Loucy (cell line): ENCODE measurements around the gene FXYD7.

Experiments used
- H2AFZ ChIP-seq: fragments of 200-600 bp; sonication (generic); 2 replicates; pipeline ENCODE4 v1.6.0; 2016; ENCODE audit warnings: antibody characterized with exemption, mild to moderate bottlenecking, low read length, moderate library complexity
- H3F3A ChIP-seq: fragments of 200-600 bp; 2 replicates; pipeline ENCODE4 v1.6.0; 2016; ENCODE audit warnings: antibody characterized with exemption, low read depth, mild to moderate bottlenecking
- H3K27me3 ChIP-seq: fragments of 200-600 bp; sonication (generic); 2 replicates; pipeline ENCODE4 v1.6.1; 2014; ENCODE audit warnings: low read length, mild to moderate bottlenecking; ENCODE audit not compliant: insufficient read depth, poor library complexity, severe bottlenecking
- H3K36me3 ChIP-seq: fragments of 200-600 bp; sonication (generic); 2 replicates; pipeline ENCODE4 v1.6.1; 2016; ENCODE audit warnings: low read length; ENCODE audit not compliant: insufficient read depth
- H3K4me1 ChIP-seq: fragments of 200-600 bp; sonication (generic); 2 replicates; pipeline ENCODE4 v1.5.1; 2014; ENCODE audit warnings: low read length, mild to moderate bottlenecking; ENCODE audit not compliant: insufficient read depth, poor library complexity, severe bottlenecking
- H3K4me2 ChIP-seq: fragments of 200-600 bp; sonication (generic); 2 replicates; pipeline ENCODE4 v1.6.0; 2014; ENCODE audit warnings: antibody characterized with exemption, low read length, low read depth, mild to moderate bottlenecking; ENCODE audit not compliant: poor library complexity, severe bottlenecking
- H3K4me3 ChIP-seq: fragments of 200-600 bp; sonication (generic); 2 replicates; pipeline ENCODE4 v1.5.1; 2014; ENCODE audit warnings: low read length, mild to moderate bottlenecking, mixed read lengths; ENCODE audit not compliant: poor library complexity, severe bottlenecking
- H3K79me2 ChIP-seq: fragments of 200-600 bp; sonication (generic); 2 replicates; pipeline ENCODE4 v1.6.1; 2014; ENCODE audit warnings: low read length; ENCODE audit not compliant: insufficient read depth
- H3K9ac ChIP-seq: fragments of 200-600 bp; sonication (generic); 2 replicates; pipeline ENCODE4 v1.6.0; 2014; ENCODE audit warnings: mild to moderate bottlenecking, low read depth, low read length, moderate library complexity; ENCODE audit not compliant: poor library complexity, severe bottlenecking
- H3K9me2 ChIP-seq: fragments of 200-600 bp; sonication (generic); replicated peaks from 2 replicates; pipeline ENCODE4 v1.6.1; 2016; ENCODE audit warnings: low read depth, low read length, mixed read lengths
- H3K9me3 ChIP-seq: fragments of 200-600 bp; sonication (generic); 2 replicates; pipeline ENCODE4 v1.6.1; 2014; ENCODE audit warnings: mild to moderate bottlenecking, antibody characterized with exemption, low read length, low read depth; ENCODE audit not compliant: insufficient read depth
- H4K20me1 ChIP-seq: fragments of 200-600 bp; sonication (generic); 2 replicates; pipeline ENCODE4 v1.6.0; 2014; ENCODE audit warnings: antibody characterized with exemption, low read length, mild to moderate bottlenecking; ENCODE audit not compliant: insufficient read depth, poor library complexity, severe bottlenecking
- EZH2phosphoT487 ChIP-seq: fragments of 200-600 bp; IDR thresholded peaks from 2 replicates; pipeline ENCODE4 v1.6.1; 2018; ENCODE audit warnings: antibody characterized with exemption, mild to moderate bottlenecking, moderate library complexity, borderline replicate concordance
- TF ChIP-seq, protein P1 (sequence below): fragments of 200-600 bp; sonication (generic); conservative IDR thresholded peaks from 2 replicates; pipeline ENCODE4 v1.5.1; 2014; ENCODE audit warnings: mild to moderate bottlenecking, antibody characterized with exemption, low read length

Gene FXYD7

GRCh38 chr19:35153701-35154524 is 10.9 kb downstream of the FXYD7 start:
- Histone ChIP-seq H4K20me1 (peaks cover 34% of the 10 kb centered on the region), H3K4me3 (peak overlapping the region; percentile 87), H3K27me3 (no peaks in the 10 kb centered on the region), H2AFZ (peak overlapping the region; percentile 90), H3K9me3 (no peaks in the 10 kb centered on the region), H3F3A (no peaks in the 10 kb centered on the region), H3K4me2 (peak overlapping the region; percentile 100), H3K9ac (peak overlapping the region; percentile 91), H3K79me2 (peaks cover 40% of the 10 kb centered on the region), H3K4me1 (peaks cover 31% of the 10 kb centered on the region), H3K36me3 (peaks cover 21% of the 10 kb centered on the region; the same call in 1 of the 2 replicates), H3K9me2 (no peaks in the 10 kb centered on the region)
- TF ChIP-seq, protein P1, sequence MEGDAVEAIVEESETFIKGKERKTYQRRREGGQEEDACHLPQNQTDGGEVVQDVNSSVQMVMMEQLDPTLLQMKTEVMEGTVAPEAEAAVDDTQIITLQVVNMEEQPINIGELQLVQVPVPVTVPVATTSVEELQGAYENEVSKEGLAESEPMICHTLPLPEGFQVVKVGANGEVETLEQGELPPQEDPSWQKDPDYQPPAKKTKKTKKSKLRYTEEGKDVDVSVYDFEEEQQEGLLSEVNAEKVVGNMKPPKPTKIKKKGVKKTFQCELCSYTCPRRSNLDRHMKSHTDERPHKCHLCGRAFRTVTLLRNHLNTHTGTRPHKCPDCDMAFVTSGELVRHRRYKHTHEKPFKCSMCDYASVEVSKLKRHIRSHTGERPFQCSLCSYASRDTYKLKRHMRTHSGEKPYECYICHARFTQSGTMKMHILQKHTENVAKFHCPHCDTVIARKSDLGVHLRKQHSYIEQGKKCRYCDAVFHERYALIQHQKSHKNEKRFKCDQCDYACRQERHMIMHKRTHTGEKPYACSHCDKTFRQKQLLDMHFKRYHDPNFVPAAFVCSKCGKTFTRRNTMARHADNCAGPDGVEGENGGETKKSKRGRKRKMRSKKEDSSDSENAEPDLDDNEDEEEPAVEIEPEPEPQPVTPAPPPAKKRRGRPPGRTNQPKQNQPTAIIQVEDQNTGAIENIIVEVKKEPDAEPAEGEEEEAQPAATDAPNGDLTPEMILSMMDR: peak; percentile 63
- TF ChIP-seq EZH2phosphoT487: no peak

DNA sequence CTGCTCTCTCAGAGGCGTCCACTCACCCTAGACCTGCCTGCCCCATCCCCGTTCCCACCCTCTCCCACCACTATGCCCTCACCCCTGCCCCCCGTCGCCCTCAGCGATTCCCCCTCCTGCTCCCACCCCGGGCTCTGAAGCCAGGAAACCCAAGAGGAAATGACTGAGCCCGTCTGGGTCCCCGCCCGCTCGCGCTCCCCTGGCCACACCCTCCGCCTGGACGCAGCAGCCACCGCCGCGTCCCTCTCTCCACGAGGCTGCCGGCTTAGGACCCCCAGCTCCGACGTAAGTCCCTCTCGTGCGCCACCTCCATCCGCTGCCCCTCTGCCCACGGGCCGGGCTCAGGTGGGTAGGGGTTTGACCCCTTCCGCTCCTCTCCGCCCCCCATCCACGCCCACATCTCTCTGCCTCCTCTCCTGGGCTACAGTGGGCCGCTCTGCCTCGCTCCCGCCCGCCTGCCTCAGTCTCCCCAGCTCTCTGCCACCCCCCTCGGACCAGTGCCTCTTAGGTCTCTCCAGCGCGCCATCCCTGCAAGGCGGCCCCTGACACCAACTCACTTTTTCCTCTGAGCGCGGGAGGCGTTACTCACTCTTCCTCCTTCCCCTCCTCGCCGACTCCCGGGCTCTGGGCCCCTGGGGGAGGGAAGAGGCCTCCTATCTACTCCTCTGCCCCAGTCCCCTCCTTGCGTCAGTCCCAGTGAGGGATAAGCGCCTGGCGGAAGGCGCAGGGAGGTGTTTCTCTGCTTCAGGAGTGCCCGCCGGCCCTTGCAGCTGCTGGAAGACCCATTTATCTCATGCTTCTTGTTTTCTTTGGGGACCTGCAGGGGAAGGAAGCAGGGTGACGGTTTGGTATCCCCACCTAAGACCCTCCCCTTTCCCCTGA is 11.7 kb downstream of the FXYD7 start, which contains the start of gene FXYD5:
Gene FXYD5, plus strand, starts transcription at position 211 of the 882 bp plus-strand sequence. CDS start 816 bp downstream, outside the sequence.
- H3K79me2 ChIP-seq: peaks cover 40% of the 10 kb centered on the region

GRCh38 chr19:35155441-35155840 is 12.4 kb downstream of the FXYD7 start:
- H4K20me1 ChIP-seq: peaks cover 34% of the 10 kb centered on the region
- H3K27me3 ChIP-seq: no peaks in the 10 kb centered on the region
- peaks cover 31% of the 10 kb centered on the region; the same call in 1 of the 2 replicates for H3K36me3 ChIP-seq
- H3K79me2 ChIP-seq: peaks cover 40% of the 10 kb centered on the region
- H3K4me2 ChIP-seq: peak overlapping the region; percentile 100
- peak overlapping the region; percentile 90 for H2AFZ ChIP-seq
- H3K4me1 ChIP-seq: peaks cover 31% of the 10 kb centered on the region
- peak overlapping the region; percentile 87 for H3K4me3 ChIP-seq
- H3K9me2 ChIP-seq: no peaks in the 10 kb centered on the region
- H3K9ac ChIP-seq: peak overlapping the region; percentile 91
- TF ChIP-seq EZH2phosphoT487: no peak
- TF ChIP-seq, protein P1: no peak
- no peaks in the 10 kb centered on the region for H3F3A ChIP-seq
- H3K9me3 ChIP-seq: no peaks in the 10 kb centered on the region

More for the DNA sequence above, 11.7 kb downstream of the FXYD7 start, which contains the start of gene FXYD5:
- H3K9me2 ChIP-seq: no peaks in the 10 kb centered on the region
- H3K4me3 ChIP-seq: peak within 1 kb of the TSS; percentile 87
- H3K27me3 ChIP-seq: no peaks in the 10 kb centered on the region
- TF ChIP-seq, protein P1: no peak
- TF ChIP-seq EZH2phosphoT487: no peak
- no peaks in the 10 kb centered on the region for H3F3A ChIP-seq
- peak within 1 kb of the TSS; percentile 100 for H3K4me2 ChIP-seq
- H3K4me1 ChIP-seq: peaks cover 31% of the 10 kb centered on the region
- peak within 1 kb of the TSS; percentile 91 for H3K9ac ChIP-seq
- H3K36me3 ChIP-seq: peaks cover 29% of the 10 kb centered on the region; the same call in 1 of the 2 replicates
- H2AFZ ChIP-seq: peak within 1 kb of the TSS; percentile 90
- H4K20me1 ChIP-seq: peaks cover 34% of the 10 kb centered on the region
- no peaks in the 10 kb centered on the region for H3K9me3 ChIP-seq
